Activated effector memory CD4-positive, alpha-beta T cell treated with Interleukin-2 at 50 U/mL for 16 hours (primary cell): ENCODE data around the gene ABHD16B.
"Not testable (repeated sequence)": the region's sequence is repeated elsewhere in the genome, so short reads cannot be mapped to it uniquely, and the experiment has no call there.

ENCODE experiments used
- DNase-seq: peaks from one replicate; pipeline ENCODE4 v3.0.0-alpha.2; 2020

Gene ABHD16B

GRCh38 chr20:63835021-63835858, 26.1 kb upstream of the ABHD16B start:
- DNase-seq = no peak

DNA sequence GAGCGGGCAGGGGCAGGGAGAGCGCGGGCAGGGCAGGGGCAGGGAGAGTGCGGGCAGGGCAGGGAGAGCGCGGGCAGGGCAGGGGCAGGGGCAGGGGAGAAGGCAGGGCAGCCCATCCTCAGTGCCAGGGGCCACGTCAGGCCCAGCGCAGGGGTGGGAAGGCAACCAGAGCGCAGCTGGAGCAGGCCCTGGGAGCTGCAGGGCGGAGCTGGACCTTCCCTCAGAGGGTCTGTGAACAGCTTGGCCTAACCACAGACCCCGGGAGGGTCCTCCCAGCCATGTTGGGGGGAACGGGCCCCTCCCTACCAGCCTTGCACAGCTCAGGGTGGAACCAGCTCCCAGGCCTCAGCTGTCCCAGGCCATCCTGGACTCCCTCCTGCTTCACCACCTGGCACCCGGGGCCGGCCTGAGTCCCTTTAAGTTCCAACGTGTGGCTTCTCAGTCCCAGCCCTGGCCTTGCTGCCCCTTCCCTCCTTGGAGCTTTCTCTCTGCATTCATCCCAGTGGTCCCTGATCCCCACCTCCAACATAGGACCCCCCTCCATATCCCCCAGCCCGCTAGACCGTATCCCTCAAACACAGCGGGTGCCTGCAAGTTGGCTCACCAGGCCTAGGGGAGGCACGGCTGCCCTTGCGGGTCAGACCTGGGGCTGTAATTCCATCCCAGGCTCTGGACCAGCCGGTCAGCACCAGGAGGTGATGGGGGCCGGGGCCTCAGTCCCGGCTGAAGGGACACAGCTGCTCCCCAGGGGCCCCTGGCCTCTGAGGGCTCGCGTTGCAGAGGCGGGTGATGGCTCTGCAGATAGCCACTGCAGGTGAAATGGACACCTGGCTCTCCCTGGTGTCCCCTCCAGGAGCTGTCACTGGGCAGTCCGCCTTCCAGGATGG, 24.6 kb upstream of the ABHD16B start:
- DNase-seq = no peak

- DNase-seq = no peak
Observed at GRCh38 chr20:63837479-63837878, 23.8 kb upstream of the ABHD16B start.

DNA sequence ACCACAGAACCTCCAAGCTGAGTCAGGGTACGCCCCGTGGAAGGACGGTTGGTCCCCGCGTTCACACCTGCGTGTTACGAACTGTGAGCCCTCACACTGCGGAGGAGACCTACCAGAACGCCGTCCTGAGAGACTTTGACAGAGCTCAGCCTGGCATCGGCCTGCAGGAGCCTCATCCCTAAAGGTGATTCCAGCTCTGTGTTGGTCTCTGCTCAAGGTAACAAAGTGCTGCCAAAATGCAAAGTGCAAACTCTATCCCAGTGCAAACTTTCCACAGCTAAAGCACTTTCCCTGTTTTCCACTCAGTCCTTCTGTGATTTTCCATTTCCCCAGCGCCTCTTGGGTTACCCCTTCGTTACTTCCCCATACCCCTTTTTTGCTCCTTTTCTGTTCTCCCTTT, 21.7 kb upstream of the ABHD16B start:
- DNase-seq = no peak

- no peak for DNase-seq
Observed at GRCh38 chr20:63840405-63840828, 20.9 kb upstream of the ABHD16B start.

- no peak for DNase-seq
Observed at GRCh38 chr20:63842258-63842657, 19.0 kb upstream of the ABHD16B start.

DNA sequence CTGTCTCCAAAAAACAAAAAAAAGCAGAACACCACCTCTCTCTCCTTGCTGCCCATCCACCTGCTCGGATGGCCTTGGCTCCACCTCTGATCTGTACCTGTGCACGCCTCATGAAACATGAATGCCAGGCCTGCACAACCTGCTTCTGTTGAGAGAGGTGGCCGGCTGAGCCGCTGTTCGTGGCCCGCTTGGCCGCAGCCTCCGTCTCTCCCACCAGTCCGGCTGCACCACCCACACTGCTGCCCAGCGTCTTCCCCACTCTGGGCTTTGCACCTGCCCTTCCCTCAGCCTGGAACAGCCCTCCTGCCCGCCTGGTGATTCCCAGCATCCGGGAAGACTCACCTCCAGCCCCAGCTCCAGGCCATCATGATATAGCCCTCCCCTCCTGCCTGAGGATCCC, 18.1 kb upstream of the ABHD16B start:
- DNase-seq = no peak

GRCh38 chr20:63843778-63844177, 17.5 kb upstream of the ABHD16B start:
- no peak for DNase-seq

DNA sequence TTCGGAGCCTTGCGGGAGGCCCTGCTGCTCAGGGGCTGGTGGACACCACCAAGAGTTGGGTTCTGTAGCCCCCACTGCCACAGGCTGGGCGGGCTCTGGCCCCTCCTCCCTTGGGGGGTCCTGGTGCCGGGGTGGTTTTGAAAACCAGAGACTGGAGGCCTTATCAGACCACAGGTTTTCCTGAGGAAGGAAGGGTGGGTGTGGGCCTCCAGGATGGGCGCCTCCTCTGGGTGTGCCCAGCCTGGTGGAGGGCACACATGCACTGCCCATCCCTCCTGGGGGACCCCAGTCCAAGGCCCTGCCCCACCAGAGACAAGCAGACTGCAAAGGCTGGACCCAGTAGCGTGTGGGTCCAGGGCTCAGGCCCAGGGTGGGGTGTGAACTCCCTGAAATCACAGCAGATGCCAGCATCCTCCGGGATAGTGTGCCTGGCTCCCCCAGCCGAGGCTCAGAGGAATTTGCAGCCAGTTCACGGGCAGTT, 16.7 kb upstream of the ABHD16B start:
- DNase-seq = no peak

GRCh38 chr20:63846128-63846771, 15.0 kb upstream of the ABHD16B start:
- DNase-seq = no peak

DNA sequence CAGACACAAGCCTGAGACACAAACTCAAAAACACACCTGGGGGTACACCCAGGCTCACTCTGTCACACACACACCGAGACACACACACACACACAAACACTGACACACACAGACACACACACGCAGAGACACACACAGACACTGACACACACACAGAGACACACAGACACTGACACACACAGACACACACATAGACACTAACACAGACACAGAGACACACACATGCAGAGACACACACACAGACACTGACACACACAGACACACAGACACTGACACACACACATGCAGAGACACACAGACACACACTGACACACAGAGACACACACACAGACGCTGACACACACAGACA, 14.4 kb upstream of the ABHD16B start:
- no peak for DNase-seq

DNA sequence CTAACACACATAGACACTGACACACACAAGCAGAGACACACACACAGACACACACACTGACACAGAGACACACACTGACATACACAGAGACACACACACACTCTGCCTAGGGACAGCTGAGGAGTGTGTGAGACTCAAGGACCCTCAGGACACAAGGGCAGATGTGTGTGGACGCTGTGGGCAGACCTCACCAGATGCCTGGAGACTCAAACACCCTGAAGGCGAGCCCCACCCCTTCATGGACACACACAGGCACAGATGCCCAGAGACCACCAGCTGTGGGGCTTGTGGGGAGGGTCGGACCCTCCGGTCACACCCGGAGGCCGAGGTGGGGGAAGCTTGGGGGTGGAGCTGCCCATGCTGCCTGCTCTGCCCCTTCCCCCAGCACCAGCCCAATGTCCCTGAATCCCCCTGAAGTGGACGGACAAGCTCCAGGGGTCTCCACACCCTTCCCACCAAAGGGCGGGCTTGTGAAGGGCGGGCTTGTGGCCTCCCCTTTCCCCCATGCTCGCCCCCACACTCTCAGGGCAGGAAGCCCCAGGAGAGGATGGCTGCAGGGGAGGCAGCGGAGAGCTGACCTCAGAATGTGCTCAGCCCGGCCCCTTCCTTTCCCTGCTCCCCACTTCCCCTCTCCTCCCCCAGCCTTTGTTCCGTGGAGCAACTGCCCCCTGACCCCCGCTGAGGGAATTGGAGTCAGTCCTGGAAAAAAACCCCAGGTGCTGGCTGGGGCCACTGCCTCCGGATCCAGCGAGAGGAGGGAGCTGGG, 13.9 kb upstream of the ABHD16B start:
- no peak for DNase-seq

DNA sequence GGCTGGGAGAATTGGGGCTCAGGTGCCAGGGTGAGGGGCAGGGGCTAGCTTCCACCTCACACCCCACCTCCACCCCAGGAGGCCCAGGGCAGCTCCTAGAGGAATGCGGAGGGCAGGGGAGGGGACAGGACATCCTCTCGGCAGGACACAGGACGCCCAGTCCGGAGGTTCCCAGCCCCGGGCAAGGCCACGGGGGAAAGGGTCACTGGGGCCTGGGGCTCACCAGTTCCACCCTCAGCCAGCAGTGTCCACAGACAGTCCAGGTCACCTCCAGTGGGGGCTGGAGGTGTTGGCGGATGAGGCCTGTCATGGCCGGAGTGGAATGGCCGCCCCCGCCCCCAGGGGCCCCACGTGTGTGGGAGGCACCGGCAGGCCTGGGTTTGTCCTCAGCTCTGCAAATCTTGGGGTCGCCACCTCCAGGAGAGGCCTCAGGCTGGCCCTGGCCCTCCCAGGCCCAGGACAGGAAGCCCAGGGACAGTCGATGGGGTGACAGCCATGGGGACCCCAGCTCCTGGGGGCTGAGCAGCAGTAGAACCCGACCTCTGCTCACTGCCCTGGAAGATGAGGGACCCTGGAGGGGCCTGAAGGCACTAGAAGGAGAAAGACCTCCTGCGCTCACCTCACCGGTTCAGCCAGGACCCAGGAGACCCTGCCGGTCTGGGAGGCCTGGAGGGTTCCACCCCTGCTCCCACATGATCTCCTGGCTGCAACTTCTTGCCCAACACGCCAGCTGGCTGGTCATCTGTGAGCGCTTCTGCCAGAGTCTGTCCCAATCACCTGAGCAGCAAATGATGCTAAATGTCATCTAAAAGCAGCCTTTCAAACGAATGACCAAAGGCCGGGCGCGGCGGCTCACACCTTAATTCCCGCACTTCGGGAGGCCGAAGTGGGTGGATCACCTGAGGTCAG, 13.0 kb upstream of the ABHD16B start:
- no peak for DNase-seq

DNA sequence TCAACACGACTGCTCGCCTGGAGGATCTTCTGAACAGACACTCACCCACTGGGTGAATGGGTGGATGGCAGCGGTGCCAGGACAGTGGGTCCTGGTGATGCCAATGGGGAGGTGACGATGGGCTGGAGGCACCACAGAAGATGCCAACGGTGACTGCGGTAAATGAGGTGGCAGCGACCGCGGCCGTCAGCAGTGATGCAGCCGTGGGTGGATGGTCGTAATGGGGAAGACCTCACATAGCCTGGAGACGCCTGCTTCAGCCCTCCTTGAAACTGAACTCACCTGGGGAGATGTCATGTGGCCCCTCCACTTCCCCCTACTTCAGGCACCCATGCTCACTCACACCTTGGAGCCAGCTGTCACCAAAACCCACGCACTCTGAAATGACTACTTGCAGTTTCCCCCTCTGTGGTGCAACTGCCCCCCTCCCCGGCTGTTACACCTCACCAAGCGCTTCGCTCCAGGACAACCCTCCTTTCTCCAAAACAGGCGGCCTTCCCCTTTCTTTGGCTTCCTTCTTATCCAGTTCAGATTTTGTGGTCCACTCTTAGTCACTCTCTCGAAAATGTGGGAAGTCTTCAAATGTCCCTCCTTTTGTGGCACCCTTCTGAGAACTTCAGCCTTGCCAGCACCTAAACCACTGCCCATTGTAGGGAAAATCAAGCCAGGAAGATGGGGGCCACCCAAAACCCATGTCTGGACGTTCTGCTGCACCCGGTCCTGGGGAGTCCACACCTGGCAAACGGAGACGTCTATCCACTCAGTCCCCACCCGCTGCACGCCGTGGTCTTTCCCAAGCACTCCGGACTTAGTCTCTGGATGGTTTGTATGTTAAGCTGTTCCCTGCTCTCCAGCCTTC, 10.4 kb upstream of the ABHD16B start:
- no peak for DNase-seq

- DNase-seq = not testable (repeated sequence)
Observed at GRCh38 chr20:63851548-63851943, 9.8 kb upstream of the ABHD16B start.

- DNase-seq = not testable (repeated sequence)
Observed at GRCh38 chr20:63853733-63854068, 7.6 kb upstream of the ABHD16B start.

DNA sequence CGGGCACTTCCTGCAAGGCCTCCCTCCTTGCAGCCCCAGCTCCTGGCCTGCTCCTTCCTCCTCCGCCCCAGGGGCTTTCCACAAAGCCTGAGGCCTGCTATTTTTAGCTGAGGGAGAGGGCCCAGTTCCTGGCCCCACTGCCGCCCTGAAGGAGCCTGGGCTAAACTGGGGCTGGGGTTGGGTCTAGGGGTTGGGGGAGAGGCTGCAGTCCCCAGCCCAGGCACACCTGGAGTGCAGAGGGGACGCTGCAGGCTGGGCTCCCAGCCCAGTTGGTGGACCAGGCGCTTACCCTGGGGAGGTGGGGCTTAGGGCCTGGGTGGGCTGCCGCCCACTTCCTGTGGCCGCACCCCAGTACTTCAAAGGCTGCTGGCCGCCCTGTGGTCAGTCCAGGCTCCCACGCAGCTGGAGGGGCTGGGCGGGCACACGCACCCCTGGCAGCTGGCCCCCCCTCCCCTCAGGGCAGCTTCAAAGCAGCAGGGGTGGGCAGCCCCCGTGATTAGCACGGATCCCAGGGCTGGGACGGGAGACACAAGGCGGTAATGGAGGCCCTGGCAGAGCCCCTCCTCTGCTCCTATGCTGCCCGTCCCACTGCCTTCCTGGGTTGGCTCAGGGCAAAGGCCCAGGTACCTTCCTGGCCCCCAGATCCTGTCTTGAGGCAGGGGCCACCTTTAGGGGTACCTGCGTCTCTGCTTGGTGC, 7.1 kb upstream of the ABHD16B start:
- no peak for DNase-seq

DNA sequence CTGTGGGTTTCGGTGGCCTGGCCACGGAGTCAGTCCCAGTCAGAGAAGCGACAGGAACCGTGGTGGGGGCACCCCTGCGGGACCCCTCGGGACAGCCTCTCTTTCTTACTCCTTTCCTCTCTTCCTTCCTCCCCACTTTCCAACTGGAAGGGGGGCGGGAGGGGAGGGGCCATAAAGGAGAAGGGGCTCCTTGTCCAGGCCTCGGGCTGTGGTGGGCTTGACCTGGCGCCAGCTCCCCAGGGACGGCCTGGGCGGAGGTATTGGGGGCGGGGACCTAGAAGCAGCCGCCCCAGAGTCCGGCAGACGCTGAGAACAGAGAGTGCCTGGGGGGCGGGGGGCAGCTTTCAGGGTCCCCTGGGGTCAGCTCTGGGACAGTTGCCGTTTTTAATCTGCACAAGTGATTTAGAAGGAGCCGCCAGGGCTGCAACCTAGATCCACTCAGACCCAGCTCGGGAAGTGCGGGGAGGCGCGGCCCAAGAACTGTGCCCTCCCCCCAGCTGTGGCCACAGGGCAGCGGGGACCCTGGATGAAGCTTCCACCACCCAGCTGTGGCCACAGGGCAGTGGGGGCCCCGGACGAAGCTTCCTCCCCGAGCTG, 6.4 kb upstream of the ABHD16B start:
- no peak for DNase-seq

DNA sequence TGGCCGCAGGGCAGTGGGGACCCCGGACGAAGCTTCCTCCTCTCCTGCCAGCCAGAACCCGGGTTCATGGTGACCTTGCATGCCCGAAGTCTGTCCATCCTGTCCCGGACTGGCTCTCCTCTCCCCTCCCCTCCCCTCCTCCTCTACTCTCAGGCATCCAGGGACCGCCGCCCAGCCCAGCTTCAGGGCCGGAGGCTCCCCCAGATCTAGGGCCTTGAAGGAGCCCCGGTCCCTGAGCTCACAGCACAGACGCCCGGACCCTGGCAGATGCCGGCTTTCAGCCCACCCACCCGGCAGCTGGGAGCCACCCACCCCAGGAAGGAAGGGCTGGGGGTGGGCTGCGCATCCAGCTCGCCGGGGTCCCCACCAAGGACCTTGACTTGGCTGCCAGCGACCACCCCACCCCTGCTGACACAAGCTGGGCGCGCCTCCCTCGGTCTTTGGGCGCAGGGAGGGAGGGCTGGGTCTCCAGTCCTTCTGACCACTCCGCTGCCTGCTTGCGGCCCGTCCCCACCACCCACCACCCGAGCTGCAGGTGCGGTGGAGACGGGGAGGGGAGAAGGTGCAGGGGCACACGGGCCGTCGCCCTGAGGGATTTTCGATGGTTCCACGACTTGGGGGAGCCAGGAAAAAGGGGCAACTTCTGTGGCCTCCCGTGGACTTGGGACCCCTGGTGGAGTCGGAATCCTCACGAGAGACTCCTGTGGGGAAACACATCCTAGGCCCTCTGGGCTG, 5.8 kb upstream of the ABHD16B start:
- no peak for DNase-seq
